Body of pancreas (tissue), 4 donors: Measurements from ENCODE around the gene IL36A. TPM values are rescaled to one million over a fixed set of nuclear protein-coding genes. Genes with fewer than 3 reads are reported as not detected.

Experiments
- ATAC-seq: fragments of 150-250 bp; one replicate; pipeline ENCODE4 v1.9.1; 2016
- DNase-seq, 4 donors: peaks; one replicate each; pipeline ENCODE4 v3.0.0-alpha.2; 2019
- H3K27ac ChIP-seq, 4 donors: fragments of 200-600 bp; sonication (generic); 1 replicate in 3 of 4; 2 replicates in 1 of 4; pipeline versions ENCODE4 v1.5.1 to v1.6.1; 2016 to 2019; ENCODE audit warnings: mild to moderate bottlenecking in 1 of 4, mixed read lengths in 1 of 4, moderate library complexity in 1 of 4
- H3K27me3 ChIP-seq, 2 donors: fragments of 200-600 bp; sonication (generic); one replicate each; pipeline ENCODE4 v1.6.0; 2016; ENCODE audit warnings: mild to moderate bottlenecking in 1 of 2
- H3K36me3 ChIP-seq, 2 donors: fragments of 200-600 bp; sonication (generic); replicated peaks in 1 of 2; 2 replicates each; pipeline ENCODE4 v1.5.1; 2016; ENCODE audit warnings: low read depth in 2 of 2; ENCODE audit not compliant: insufficient read depth in 1 of 2
- H3K4me1 ChIP-seq: fragments of 200-600 bp; sonication (generic); one replicate; pipeline ENCODE4 v1.6.0; 2016
- H3K4me3 ChIP-seq, 2 donors: fragments of 200-600 bp; sonication (generic); 1 replicate in 1 of 2; 2 replicates in 1 of 2; pipeline ENCODE4 v1.5.1; 2016 to 2019
- H3K9me3 ChIP-seq, 3 donors: fragments of 200-600 bp; sonication (generic); 1 replicate in 2 of 3; 2 replicates in 1 of 3; pipeline ENCODE4 v1.5.1; 2016
- POLR2A ChIP-seq, 3 donors: fragments of 450-650 bp; IDR thresholded peaks; one replicate each; pipeline ENCODE4 v1.6.1; 2016; ENCODE audit warnings: antibody characterized with exemption in 3 of 3, mild to moderate bottlenecking in 2 of 3
- WGBS, 2 donors: methylation state at CpG; one replicate each; pipeline ENCODE4 v1.1.5; 2017; 5-methylcytosine and 5-hydroxymethylcytosine counted together
- intact Hi-C: fragments of 100-400 bp; cut with DNase I; formaldehyde crosslinking; loops from one replicate; pipeline ENCODE4 v1.15.1; 2023
- total RNA-seq, 2 donors: library from RNA; depleted of rRNA; stranded (reverse); fragments of >200 nt; gene quantifications; one replicate each; pipeline ENCODE4 v1.1.0, GENCODE V29; 2016
- TF ChIP-seq, protein P1 (sequence below), 7 experiments: fragments of 450-650 bp in 4 of 7; fragments of 200-600 bp in 3 of 7; sonication (generic) in 3 of 7; IDR thresholded peaks; one replicate each; pipeline ENCODE4 v1.5.1; 2016 to 2019; ENCODE audit warnings: antibody characterized with exemption in 7 of 7

Gene IL36A
- total RNA-seq, 2 donors from 2014 or later = not detected

- no peak overlapping the region for H3K4me3 ChIP-seq
- ATAC-seq (no peak), DNase-seq (no peak)
- 92 to 93% methylated on average over 2 of the region's 2 CpGs for WGBS, 2 donors
- H3K36me3 ChIP-seq = no peaks in the 10 kb centered on the region
- intact Hi-C loops = no loop called here
- TF ChIP-seq, protein P1, sequence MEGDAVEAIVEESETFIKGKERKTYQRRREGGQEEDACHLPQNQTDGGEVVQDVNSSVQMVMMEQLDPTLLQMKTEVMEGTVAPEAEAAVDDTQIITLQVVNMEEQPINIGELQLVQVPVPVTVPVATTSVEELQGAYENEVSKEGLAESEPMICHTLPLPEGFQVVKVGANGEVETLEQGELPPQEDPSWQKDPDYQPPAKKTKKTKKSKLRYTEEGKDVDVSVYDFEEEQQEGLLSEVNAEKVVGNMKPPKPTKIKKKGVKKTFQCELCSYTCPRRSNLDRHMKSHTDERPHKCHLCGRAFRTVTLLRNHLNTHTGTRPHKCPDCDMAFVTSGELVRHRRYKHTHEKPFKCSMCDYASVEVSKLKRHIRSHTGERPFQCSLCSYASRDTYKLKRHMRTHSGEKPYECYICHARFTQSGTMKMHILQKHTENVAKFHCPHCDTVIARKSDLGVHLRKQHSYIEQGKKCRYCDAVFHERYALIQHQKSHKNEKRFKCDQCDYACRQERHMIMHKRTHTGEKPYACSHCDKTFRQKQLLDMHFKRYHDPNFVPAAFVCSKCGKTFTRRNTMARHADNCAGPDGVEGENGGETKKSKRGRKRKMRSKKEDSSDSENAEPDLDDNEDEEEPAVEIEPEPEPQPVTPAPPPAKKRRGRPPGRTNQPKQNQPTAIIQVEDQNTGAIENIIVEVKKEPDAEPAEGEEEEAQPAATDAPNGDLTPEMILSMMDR (IDR thresholded peaks at IDR 0.05) = no peak
- TF ChIP-seq POLR2A (IDR thresholded peaks at IDR 0.05) = no peak
- H3K4me1 ChIP-seq = no peaks in the 10 kb centered on the region
- H3K27ac ChIP-seq = no peak overlapping the region
- H3K9me3 ChIP-seq = no peaks in the 10 kb centered on the region
- no peaks in the 10 kb centered on the region for H3K27me3 ChIP-seq
Observed at GRCh38 chr2:113024764-113025163, 19.5 kb downstream of the IL36A start.

- no peak overlapping the region for H3K4me3 ChIP-seq
- DNase-seq = no peak
- no peaks in the 10 kb centered on the region for H3K9me3 ChIP-seq
- H3K27me3 ChIP-seq = no peaks in the 10 kb centered on the region
- TF ChIP-seq, protein P1 (IDR thresholded peaks at IDR 0.05) = no peak
- TF ChIP-seq POLR2A (IDR thresholded peaks at IDR 0.05) = no peak
- intact Hi-C loops = no loop called here
- no peak for ATAC-seq
- H3K36me3 ChIP-seq = no peaks in the 10 kb centered on the region
- WGBS, 2 donors = 53 to 60% methylated on average over 2 of the region's 2 CpGs
- no peaks in the 10 kb centered on the region for H3K4me1 ChIP-seq
- no peak overlapping the region for H3K27ac ChIP-seq
Observed at GRCh38 chr2:113025737-113026136, 20.5 kb downstream of the IL36A start.

- intact Hi-C loops = no loop called here
- no peaks in the 10 kb centered on the region for H3K9me3 ChIP-seq
- no peak for ATAC-seq
Observed at GRCh38 chr2:113027691-113028090, 22.4 kb downstream of the IL36A start.

DNA sequence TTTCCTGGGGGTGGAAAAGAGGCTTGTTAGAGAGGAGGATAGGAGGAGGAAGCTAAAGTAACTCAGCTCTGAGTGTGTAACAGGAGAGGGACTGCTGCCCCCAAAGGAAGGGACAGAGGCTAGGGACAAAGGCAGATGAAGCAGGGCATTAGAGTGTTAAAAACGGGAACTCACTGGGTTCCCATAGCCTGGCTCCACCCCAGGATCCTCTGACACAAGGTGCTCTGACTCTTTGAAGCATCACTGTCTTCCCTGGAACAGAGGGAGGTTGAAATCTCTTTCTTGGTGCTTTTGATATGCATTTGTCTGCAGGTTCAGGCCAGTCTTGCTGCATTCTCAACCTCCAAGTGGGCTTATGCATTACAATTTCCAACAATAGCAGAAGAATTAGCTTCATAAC lies 22.9 kb downstream of the IL36A start:
- Histone ChIP-seq H3K27me3 (no peaks in the 10 kb centered on the region), H3K36me3 (no peaks in the 10 kb centered on the region), H3K4me1 (no peaks in the 10 kb centered on the region), H3K4me3 (no peak overlapping the region), H3K27ac (no peak overlapping the region), H3K9me3 (no peaks in the 10 kb centered on the region)
- intact Hi-C loops = no loop called here
- TF ChIP-seq, protein P1 (IDR thresholded peaks at IDR 0.05) = no peak
- no peak for TF ChIP-seq POLR2A (IDR thresholded peaks at IDR 0.05)
- 16 to 21% methylated on average over 1 of the region's 1 CpG for WGBS, 2 donors
- ATAC-seq (no peak), DNase-seq (no peak)

More at GRCh38 chr2:113027691-113028090, 22.4 kb downstream of the IL36A start:
- no peaks in the 10 kb centered on the region for H3K36me3 ChIP-seq
- DNase-seq = no peak
- no peaks in the 10 kb centered on the region for H3K27me3 ChIP-seq
- 39 to 55% methylated on average over 2 of the region's 2 CpGs for WGBS, 2 donors
- TF ChIP-seq, protein P1 (IDR thresholded peaks at IDR 0.05) = no peak
- no peak for TF ChIP-seq POLR2A (IDR thresholded peaks at IDR 0.05)
- H3K4me1 ChIP-seq = no peaks in the 10 kb centered on the region
- H3K27ac ChIP-seq = no peak overlapping the region
- H3K4me3 ChIP-seq = no peak overlapping the region

- intact Hi-C loops = no loop called here
- Histone ChIP-seq H3K27me3 (no peaks in the 10 kb centered on the region), H3K9me3 (no peaks in the 10 kb centered on the region), H3K27ac (no peak overlapping the region), H3K4me1 (no peaks in the 10 kb centered on the region), H3K36me3 (no peaks in the 10 kb centered on the region), H3K4me3 (no peak overlapping the region)
- ATAC-seq = no peak
- no peak for DNase-seq
- WGBS, 2 donors = 86 to 92% methylated on average over 1 of the region's 1 CpG
- no peak for TF ChIP-seq POLR2A (IDR thresholded peaks at IDR 0.05)
- TF ChIP-seq, protein P1 (IDR thresholded peaks at IDR 0.05) = no peak
Observed at GRCh38 chr2:113032737-113033136, 27.5 kb downstream of the IL36A start.
